Small intestine (tissue), 7 donors: Measurements from ENCODE around the gene DIRAS1. TPM values are rescaled to one million over a fixed set of nuclear protein-coding genes. Genes with fewer than 3 reads are reported as not detected.

Experiments
- DNase-seq, 2 donors: peaks; one replicate each; pipeline versions ENCODE4 v3.0.0 to v3.0.0-alpha.2; 2013
- FAIRE-seq: peaks from 2 replicates; lab custom pipeline; 2012; peaks lifted over from hg19 to GRCh38; lab: Jason Lieb, UNC
- H3K27ac ChIP-seq, 3 donors: one replicate each; pipeline ENCODE4 v1.5.1; 2013; ENCODE audit warnings: low read length in 2 of 3, mild to moderate bottlenecking in 2 of 3, control low read depth in 1 of 3, inconsistent platforms in 1 of 3, low read depth in 1 of 3, moderate library complexity in 1 of 3
- H3K27me3 ChIP-seq, 3 donors: one replicate each; pipeline ENCODE4 v1.6.1; 2013; ENCODE audit warnings: low read length in 3 of 3, inconsistent platforms in 1 of 3; ENCODE audit not compliant: control insufficient read depth in 3 of 3, insufficient read depth in 3 of 3
- H3K36me3 ChIP-seq, 3 donors: one replicate each; pipeline ENCODE4 v1.6.1; 2013; ENCODE audit warnings: low read length in 3 of 3, inconsistent platforms in 1 of 3, low read depth in 1 of 3, mild to moderate bottlenecking in 1 of 3, moderate library complexity in 1 of 3; ENCODE audit not compliant: control insufficient read depth in 3 of 3, insufficient read depth in 2 of 3
- H3K4me1 ChIP-seq, 3 donors: one replicate each; pipeline ENCODE4 v1.6.1; 2013; ENCODE audit warnings: low read length in 2 of 3, inconsistent platforms in 1 of 3, low read depth in 1 of 3, mild to moderate bottlenecking in 1 of 3, moderate library complexity in 1 of 3; ENCODE audit not compliant: control insufficient read depth in 3 of 3, insufficient read depth in 2 of 3
- H3K4me3 ChIP-seq, 3 donors: one replicate each; pipeline ENCODE4 v1.5.1; 2013; ENCODE audit warnings: low read length in 3 of 3, control low read depth in 1 of 3, inconsistent platforms in 1 of 3, low read depth in 1 of 3, mild to moderate bottlenecking in 1 of 3, moderate library complexity in 1 of 3
- H3K9me3 ChIP-seq, 2 donors: one replicate each; pipeline ENCODE4 v1.6.1; 2013; ENCODE audit warnings: low read depth in 1 of 2, low read length in 1 of 2; ENCODE audit not compliant: control insufficient read depth in 2 of 2, insufficient read depth in 1 of 2
- WGBS, 3 donors: extraction: QIAGEN DNeasy Blood & Tissue Kit; methylation state at CpG; one replicate each; pipeline ENCODE4 v1.1.7; 2013; 5-methylcytosine and 5-hydroxymethylcytosine counted together
- polyA plus RNA-seq, 4 donors: library from polyadenylated mRNA; stranded (reverse) in 3 of 4; unstranded in 1 of 4; fragments of 200-250 nt in 3 of 4; fragments of 120-200 nt in 1 of 4; gene quantifications; one replicate each; pipeline versions ENCODE4 v1.2.1 to v1.2.3, GENCODE V29; 2013
- donor health status: healthy with polysubstance abuse.
- donor health status: control.
- donor health status: control.
- donor health status: Bipolar disorder and iron deficiency.
- donor health status: healthy.

Gene DIRAS1
- polyA plus RNA-seq, 4 donors, result 0.25 to 3.0 (median 1.6) TPM; not detected in 1

DNA sequence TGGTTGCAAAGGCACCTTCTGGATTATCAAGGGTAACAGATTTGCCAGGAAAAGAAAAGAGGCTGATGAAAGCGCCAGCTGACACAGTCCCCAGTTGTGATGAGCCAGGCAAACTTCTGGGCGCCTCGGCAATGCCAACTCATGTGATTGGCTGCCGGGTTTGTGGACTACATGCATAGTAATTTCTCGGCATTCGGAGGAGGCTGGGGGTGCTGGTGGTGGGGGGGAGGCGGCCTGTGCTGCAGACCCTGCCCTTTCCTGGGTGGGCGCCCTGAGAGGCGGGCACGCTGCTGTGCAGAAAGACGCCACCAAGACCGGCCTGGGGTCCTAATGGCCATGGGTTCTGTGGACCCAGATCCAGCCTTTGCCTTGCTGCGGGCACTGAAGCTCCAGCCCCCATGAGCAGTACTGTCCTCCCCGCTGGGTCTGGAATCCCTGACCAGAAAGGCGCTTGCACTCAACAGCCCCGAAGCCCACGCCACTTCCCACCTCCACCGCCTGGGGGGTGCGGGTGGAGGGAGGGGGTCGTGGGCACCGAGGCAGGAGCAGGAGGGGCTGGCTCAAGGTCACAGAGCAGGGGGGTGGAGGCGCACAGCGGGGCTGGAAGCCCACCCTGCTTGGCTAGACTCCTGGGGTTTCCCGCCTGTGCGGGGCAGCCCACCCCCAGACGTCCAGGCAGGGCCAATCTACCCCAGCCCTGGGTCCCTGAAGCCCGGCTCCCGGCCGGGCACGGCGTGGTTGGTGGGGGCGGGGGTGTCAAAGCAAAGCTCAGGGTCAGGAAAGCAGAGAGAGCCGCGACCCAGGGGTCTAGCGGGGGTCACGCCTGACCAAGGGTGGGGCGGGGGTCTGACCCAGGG, 1.0 kb downstream of the DIRAS1 start:
- Histone ChIP-seq H3K27me3 (peaks cover 8 to 51% (median 14%) of the 10 kb centered on the region in 3 donors), H3K4me1 (no peaks in the 10 kb centered on the region), H3K36me3 (no peaks in the 10 kb centered on the region), H3K4me3 (no peak overlapping the region), H3K9me3 (peaks cover 0 to 12% of the 10 kb centered on the region in 2 donors), H3K27ac (no peak overlapping the region)
- DNase-seq (no peak), FAIRE-seq (no peak)
- 4 to 11% (median 7%) methylated on average over 29 to 37 of the region's 37 CpGs for WGBS, 3 donors

DNA sequence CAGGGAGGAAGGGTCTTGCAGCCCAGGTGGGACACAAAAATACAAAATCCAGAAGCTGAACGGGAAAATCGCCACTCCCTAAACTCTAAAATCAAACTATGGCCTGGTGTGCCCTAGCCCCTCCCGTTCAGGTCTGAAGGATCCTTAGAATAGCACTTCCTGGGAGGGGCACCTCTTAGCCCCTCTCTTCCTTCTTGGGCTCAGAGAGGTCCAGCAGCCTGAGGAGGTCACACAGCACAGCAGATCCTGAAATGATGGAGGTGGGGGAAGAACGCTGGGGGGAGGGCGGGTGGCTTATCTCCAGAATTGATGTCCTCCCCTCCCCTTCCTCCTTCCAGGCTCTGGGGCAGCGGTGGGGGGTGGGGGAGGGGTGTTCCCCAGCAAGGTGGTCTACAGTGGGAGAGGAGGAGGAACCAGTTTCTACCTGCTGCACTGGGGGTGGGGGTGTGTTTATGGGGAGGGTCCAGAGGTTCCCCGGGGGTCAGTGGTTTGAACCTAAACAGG, 1.9 kb downstream of the DIRAS1 start:
- Histone ChIP-seq H3K36me3 (no peaks in the 10 kb centered on the region), H3K9me3 (peaks cover 0 to 17% of the 10 kb centered on the region in 2 donors), H3K4me1 (no peaks in the 10 kb centered on the region), H3K4me3 (no peak overlapping the region), H3K27ac (no peak overlapping the region), H3K27me3 (peaks cover 8 to 51% (median 14%) of the 10 kb centered on the region in 3 donors)
- FAIRE-seq, result no peak
- whole genome bisulfite sequencing, 3 donors, result 17 to 36% (median 32%) methylated on average over 7 of the region's 7 CpGs
- no peak for DNase-seq

DNA sequence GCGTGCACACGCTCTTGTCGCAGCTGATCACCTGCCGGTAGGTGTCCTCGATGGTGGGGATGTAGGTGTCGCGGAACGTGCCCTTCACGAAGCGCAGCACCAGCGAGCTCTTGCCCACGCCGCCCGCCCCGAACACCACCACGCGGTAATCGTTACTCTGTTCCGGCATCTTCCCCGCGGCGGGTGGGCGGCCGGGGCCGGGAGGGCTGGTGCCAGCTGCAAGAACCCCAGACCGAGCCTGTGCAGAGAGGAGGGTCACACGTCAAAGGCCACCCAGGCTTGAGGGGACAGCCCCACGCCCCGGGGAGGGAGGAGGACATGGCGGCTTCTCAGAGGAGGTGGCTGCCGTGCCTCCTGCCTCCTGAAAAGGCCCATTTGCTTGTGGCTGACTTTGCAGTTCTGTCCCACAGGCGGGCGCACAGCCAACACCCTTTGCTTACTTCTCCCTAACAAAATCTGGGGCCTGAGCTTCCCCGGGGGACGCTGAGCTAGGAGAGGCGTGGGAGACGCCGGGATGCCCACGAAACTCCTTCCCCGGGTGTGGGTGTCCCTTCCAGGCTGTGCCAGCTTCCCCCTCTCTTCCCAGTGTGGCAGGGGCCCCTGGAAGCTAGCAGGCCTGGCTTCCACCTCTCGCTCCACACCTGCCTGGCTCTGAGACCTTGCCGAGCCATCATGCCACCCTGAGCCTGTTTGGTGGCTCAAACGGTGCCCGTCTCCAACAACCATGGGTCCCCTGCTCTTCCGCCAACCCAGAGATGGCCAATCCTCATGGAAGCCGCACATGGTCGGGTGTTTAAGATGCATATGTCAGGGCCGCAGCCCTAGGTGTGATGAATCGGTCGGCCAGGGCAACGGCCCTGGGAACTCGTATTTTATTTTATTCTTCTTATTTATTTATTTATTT, 3.3 kb downstream of the DIRAS1 start:
- H3K4me1 ChIP-seq, result no peaks in the 10 kb centered on the region
- DNase-seq, result no peak
- peaks cover 0 to 17% of the 10 kb centered on the region in 2 donors for H3K9me3 ChIP-seq
- H3K36me3 ChIP-seq, result no peaks in the 10 kb centered on the region
- 84 to 86% (median 86%) methylated on average over 46 to 52 of the region's 52 CpGs for WGBS, 3 donors
- peaks cover 8 to 40% (median 9%) of the 10 kb centered on the region in 3 donors for H3K27me3 ChIP-seq
- no peak overlapping the region for H3K27ac ChIP-seq
- FAIRE-seq, result no peak
- H3K4me3 ChIP-seq, result no peak overlapping the region

DNA sequence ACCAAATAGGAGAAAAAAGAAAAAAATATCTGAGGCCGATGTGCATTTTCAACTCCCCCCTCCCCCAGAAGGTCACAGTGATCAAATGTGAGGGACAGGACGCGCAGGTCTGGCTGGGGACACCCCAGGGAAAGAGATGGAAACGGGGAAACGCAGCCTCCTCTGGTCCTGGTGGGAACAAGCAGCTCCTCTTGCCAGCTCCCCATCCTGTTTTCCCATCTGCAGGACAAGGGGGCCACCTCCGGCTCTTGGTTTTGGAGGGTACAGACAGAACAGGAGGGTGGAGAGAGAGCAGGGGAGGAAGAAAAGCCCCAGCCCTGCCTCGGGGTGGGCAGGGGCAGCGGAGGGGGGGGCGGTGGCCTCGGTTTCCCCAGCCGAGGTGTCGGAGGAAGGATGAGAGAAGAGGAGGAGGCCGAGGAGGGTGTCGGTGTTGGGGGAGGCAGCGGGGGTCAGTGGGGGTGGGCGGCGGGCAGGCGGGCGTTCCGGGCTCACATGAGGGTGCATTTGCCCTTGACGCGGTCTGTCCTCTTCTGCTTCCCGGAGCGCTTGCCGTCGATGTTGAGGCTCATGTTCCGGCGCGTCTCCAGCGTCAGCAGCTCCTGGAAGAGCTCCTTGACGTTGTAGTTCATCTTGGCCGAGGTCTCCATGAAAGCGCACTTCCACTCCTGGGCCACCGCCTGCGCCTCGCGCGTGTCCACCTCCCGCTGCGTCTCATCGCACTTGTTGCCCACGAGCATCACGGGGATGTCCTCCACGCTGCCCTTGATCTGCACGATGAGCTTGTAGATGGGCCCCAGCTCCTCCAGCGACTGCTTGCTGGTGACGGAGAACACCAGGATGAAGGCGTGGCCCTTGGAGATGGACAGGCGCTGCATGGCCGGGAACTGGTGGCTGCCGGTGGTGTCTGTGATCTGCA, 4.2 kb downstream of the DIRAS1 start:
- WGBS, 3 donors, result 88 to 91% (median 89%) methylated on average over 41 to 51 of the region's 51 CpGs
- Histone ChIP-seq H3K4me1 (no peaks in the 10 kb centered on the region), H3K27me3 (peaks cover under 1 to 34% (median 3%) of the 10 kb centered on the region in 3 donors), H3K36me3 (no peaks in the 10 kb centered on the region), H3K27ac (no peak overlapping the region), H3K9me3 (peaks cover 0 to 17% of the 10 kb centered on the region in 2 donors), H3K4me3 (no peak overlapping the region)
- FAIRE-seq (no peak), DNase-seq (no peak)

DNA sequence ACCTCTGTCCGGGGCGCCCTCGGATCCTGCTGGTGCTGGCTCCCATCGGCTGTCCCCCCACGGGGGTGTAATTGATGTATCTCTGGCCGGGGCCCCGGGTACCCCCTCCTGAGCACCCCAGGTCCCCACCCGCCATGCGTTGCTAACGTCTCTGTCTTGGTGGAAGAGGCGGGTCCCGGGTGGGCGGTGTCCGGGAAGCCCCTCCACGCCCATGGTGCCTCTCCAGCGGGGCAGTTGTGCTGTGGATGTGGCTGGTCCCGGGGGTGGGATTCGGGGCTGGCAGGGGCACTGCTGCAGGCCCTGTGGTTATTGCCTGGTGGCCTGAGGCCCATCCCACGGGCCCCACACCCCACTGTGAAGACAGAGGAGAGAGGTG, 4.9 kb downstream of the DIRAS1 start:
- no peaks in the 10 kb centered on the region for H3K4me1 ChIP-seq
- peaks cover 0 to 17% of the 10 kb centered on the region in 2 donors for H3K9me3 ChIP-seq
- no peak overlapping the region for H3K27ac ChIP-seq
- no peak for FAIRE-seq
- H3K36me3 ChIP-seq, result no peaks in the 10 kb centered on the region
- WGBS, 3 donors, result 79 to 88% (median 86%) methylated on average over 16 to 19 of the region's 19 CpGs
- no peak for DNase-seq
- H3K27me3 ChIP-seq, result peaks cover 0 to 30% (median 3%) of the 10 kb centered on the region in 3 donors
- H3K4me3 ChIP-seq, result no peak overlapping the region

DNA sequence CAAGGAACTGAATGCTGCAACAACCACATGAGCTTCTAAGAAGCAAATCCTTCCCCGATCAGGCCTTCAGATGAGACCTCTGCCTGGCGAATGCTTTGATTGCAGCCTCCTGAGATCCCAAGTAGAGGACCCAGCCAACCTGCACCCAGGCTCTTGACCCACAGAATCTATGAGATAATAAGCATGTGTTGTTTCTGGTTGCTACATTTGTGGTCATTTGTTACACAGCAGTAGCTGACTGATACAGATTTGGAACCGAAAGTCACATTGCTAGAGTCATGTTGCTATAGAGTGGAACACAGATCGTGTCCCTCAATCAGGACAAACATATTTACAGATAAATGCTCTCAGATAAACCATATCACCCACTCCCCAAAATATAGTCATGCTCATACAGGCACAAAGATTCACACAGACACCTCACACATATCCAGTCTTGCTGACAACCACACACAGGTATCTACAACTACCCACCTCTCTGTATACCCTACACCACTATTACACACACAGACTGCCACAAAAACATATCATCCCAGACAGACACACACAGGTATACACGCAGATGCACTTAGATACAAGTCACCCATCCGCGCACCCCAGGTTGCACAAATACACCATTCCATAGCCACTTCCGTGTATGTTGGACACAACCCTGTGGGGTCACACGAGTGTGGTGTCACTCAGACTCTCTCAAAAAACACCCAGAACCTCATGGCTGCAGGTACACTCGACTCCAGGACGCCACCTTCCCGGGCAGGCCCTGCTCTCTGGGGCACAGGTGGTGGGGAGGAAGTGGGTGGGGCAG, 5.5 kb downstream of the DIRAS1 start:
- H3K27ac ChIP-seq, result no peak overlapping the region
- peaks cover 0 to 17% of the 10 kb centered on the region in 2 donors for H3K9me3 ChIP-seq
- H3K36me3 ChIP-seq, result no peaks in the 10 kb centered on the region
- FAIRE-seq (no peak), DNase-seq (no peak)
- peaks cover 0 to 29% (median 3%) of the 10 kb centered on the region in 3 donors for H3K27me3 ChIP-seq
- H3K4me3 ChIP-seq, result no peak overlapping the region
- no peaks in the 10 kb centered on the region for H3K4me1 ChIP-seq
- WGBS, 3 donors, result 90 to 92% (median 92%) methylated on average over 12 of the region's 12 CpGs

DNA sequence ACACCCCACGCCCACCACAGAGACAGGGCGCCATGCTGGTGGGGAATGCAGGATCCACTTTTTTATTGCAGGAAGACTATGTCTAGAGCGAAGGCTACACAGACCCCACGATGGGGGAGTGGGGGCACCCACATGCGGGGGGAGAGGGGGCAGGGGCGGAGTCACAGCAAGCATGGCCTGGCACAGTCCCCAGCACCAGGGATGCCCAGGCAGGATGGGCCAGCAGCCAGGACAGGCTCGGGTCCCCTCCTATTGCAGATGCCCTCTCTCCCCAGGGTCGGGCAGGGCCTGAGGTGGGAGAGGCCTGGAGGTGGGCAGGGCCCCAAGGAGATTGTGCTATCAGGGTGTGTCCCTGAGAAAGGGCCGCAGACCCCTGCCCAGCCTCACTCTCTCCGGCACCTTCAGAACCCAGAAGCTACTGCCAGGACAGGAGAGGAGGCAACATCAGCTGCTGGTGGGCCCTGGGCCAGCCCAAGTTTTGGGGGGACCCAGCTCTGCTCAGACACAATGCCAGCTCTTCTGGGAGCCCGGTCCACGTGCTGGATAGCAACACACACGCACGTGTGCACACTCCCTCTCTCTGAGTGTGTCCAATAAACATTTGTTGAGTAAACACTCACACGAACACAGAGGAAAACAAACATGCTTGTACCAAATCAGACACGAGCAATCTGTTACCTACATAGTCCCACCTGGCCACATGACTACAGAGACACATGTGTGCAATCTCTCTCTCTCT, 6.5 kb downstream of the DIRAS1 start:
- Histone ChIP-seq H3K36me3 (no peaks in the 10 kb centered on the region), H3K4me1 (no peaks in the 10 kb centered on the region), H3K27ac (no peak overlapping the region), H3K4me3 (no peak overlapping the region), H3K9me3 (peaks cover 0 to 17% of the 10 kb centered on the region in 2 donors), H3K27me3 (peaks cover 0 to 19% (median 3%) of the 10 kb centered on the region in 3 donors)
- DNase-seq, result no peak
- WGBS, 3 donors, result 71 to 79% (median 74%) methylated on average over 14 to 16 of the region's 16 CpGs
- FAIRE-seq, result no peak
